ENCODE measurements around the gene SPEN. TPM values are rescaled to one million over a fixed set of nuclear protein-coding genes. Genes with fewer than 3 reads are reported as not detected.

The SPEN gene
- total and polyA plus RNA-seq, 2 experiments from 2014 or later: 14.9 to 43.6 TPM

DNA sequence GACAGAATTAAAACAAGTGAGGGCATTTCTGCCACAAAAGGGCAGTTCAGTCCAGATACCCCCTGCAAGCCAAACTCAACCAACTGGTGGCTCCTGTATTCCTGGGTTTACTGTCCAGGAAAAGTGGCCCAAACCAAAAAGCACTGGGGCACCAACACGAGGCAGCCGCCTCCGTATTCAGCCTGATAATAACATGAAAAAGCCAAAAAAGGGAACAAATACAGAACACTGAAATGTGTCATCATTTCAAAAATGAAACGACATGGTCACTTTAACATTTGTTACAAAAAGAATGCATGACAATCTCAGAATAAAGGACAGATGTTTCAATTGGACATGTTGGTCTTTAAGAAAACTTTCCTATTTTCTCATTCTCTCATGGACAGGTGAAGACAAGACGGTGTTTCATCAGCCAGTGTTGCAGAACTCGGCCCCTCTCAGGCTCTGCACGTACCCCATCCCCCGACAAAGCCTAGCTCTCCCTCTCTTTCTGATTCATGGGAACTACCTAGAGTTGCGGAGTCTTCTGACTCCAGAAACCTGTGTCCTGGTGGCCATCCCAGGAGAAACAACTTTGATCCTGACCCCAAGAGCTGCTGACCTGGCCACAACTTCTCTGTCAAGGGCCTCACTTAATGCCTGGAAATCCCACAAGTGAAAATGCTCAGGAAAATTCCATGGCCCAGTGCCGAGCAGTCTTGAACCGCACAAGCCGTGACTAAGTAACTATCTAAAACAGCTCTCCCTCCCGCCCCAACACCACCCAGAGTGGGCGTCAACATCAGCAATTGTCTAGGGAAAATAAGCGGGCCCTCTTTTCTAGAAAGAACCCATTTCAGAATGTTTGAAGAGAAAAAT is 101.3 kb downstream of the SPEN start:
- peak overlapping the region; percentile 45; the same call in 1 of the 2 replicates for H3K4me2 ChIP-seq
- no peaks in the 10 kb centered on the region for H3K9me2 ChIP-seq (ENCODE audit: insufficient read depth)
- H3K4me1 ChIP-seq (ENCODE audit: insufficient read depth): peaks cover 27% of the 10 kb centered on the region
- H4K20me1 ChIP-seq (replicated peaks; ENCODE audit: insufficient read depth): no peaks in the 10 kb centered on the region
- H3K36me3 Mint-ChIP-seq (ENCODE audit: low read depth): peaks cover 11% of the 10 kb centered on the region
- no peaks in the 10 kb centered on the region for H3F3A ChIP-seq (replicated peaks; ENCODE audit: low read depth)
- H3K79me2 ChIP-seq (replicated peaks; ENCODE audit: insufficient read depth): peaks cover 10% of the 10 kb centered on the region; the same call in 1 of the 2 replicates
- peak overlapping the region; percentile 81 for H3K27ac ChIP-seq (ENCODE audit: low read depth)
- peak overlapping the region; percentile 47; the same call in 1 of the 3 replicates for H3K4me3 Mint-ChIP-seq
- no peaks in the 10 kb centered on the region for H3K9me3 Mint-ChIP-seq
- H3K27me3 ChIP-seq (ENCODE audit: insufficient read depth): no peaks in the 10 kb centered on the region
- H3K4me1 Mint-ChIP-seq: peaks cover 56% of the 10 kb centered on the region
- TF ChIP-seq, protein P1, sequence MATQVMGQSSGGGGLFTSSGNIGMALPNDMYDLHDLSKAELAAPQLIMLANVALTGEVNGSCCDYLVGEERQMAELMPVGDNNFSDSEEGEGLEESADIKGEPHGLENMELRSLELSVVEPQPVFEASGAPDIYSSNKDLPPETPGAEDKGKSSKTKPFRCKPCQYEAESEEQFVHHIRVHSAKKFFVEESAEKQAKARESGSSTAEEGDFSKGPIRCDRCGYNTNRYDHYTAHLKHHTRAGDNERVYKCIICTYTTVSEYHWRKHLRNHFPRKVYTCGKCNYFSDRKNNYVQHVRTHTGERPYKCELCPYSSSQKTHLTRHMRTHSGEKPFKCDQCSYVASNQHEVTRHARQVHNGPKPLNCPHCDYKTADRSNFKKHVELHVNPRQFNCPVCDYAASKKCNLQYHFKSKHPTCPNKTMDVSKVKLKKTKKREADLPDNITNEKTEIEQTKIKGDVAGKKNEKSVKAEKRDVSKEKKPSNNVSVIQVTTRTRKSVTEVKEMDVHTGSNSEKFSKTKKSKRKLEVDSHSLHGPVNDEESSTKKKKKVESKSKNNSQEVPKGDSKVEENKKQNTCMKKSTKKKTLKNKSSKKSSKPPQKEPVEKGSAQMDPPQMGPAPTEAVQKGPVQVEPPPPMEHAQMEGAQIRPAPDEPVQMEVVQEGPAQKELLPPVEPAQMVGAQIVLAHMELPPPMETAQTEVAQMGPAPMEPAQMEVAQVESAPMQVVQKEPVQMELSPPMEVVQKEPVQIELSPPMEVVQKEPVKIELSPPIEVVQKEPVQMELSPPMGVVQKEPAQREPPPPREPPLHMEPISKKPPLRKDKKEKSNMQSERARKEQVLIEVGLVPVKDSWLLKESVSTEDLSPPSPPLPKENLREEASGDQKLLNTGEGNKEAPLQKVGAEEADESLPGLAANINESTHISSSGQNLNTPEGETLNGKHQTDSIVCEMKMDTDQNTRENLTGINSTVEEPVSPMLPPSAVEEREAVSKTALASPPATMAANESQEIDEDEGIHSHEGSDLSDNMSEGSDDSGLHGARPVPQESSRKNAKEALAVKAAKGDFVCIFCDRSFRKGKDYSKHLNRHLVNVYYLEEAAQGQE (IDR thresholded peaks at IDR 0.05; ENCODE audit: unreplicated experiment): no peak
- TF ChIP-seq POLR2AphosphoS5 (IDR thresholded peaks at IDR 0.05; ENCODE audit: low read depth) (no peak), EZH2 (IDR thresholded peaks at IDR 0.05; ENCODE audit: low read depth, unreplicated experiment) (no peak), JUNB (IDR thresholded peaks at IDR 0.05; ENCODE audit: unreplicated experiment) (no peak)
- TF ChIP-seq, protein P2, sequence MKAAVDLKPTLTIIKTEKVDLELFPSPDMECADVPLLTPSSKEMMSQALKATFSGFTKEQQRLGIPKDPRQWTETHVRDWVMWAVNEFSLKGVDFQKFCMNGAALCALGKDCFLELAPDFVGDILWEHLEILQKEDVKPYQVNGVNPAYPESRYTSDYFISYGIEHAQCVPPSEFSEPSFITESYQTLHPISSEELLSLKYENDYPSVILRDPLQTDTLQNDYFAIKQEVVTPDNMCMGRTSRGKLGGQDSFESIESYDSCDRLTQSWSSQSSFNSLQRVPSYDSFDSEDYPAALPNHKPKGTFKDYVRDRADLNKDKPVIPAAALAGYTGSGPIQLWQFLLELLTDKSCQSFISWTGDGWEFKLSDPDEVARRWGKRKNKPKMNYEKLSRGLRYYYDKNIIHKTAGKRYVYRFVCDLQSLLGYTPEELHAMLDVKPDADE (IDR thresholded peaks at IDR 0.05): no peak
- no peaks in the 10 kb centered on the region; the same call in 1 of the 2 replicates for H3K36me3 ChIP-seq (ENCODE audit: insufficient read depth)
- peaks cover 15% of the 10 kb centered on the region for H3K27me3 Mint-ChIP-seq (ENCODE audit: insufficient read depth, low read depth, poor library complexity)
- ATAC-seq: peak; percentile 19
- peak overlapping the region; percentile 96 for H3K27ac Mint-ChIP-seq
- no peak overlapping the region for H3K4me3 ChIP-seq
- DNase-seq (ENCODE audit: low spot score): peak; percentile 52
- H2AFZ ChIP-seq: no peak overlapping the region

DNA sequence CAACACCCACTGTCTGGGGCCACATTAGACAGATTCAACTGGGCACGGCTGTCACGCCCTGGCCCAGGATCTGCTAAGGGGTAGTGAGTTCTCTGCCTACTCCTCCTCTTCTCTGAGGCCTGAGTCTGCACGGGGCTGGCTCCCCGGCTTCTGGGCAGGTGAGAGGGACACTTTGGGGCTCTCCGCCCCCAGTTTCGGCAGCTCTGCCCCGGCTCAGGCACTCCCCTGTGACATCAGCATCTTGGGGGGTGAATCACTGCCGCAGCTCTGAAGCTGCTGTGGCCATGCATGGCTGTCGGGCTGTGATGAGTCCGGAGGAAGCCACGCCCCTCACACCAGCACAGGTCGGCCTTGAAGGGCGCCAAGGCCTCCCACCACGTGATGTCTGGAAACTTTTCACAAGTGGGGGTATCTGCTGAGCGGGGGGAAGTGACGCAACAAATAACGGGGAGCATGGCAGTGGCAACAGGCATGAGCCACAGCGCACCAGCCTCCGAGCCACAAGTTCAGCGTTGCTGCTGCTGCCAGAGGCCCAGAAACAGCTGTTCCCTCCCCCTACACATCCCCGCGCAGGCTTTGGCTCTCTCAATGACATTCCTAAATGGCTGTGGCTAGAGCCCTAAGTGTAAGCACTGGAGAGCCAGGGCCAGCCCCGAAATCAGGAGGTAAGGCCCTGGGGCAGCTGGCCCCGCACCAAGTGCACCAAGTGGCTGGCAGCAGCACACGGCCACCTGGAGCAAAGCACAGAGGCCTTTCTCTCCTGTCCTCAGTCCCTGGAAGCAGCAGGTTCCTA is 102.1 kb downstream of the SPEN start:
- H2AFZ ChIP-seq: no peak overlapping the region
- no peaks in the 10 kb centered on the region; the same call in 1 of the 2 replicates for H4K20me1 ChIP-seq (replicated peaks; ENCODE audit: insufficient read depth)
- Mint-ChIP-seq H3K9me3 (no peaks in the 10 kb centered on the region), H3K27ac (peak overlapping the region; percentile 96), H3K36me3 (ENCODE audit: low read depth) (peaks cover 11% of the 10 kb centered on the region), H3K4me3 (0 out of 3 replicates have a peak overlapping the region, but pooled peaks have one; percentile 47), H3K4me1 (peaks cover 61% of the 10 kb centered on the region), H3K27me3 (ENCODE audit: insufficient read depth, low read depth, poor library complexity) (peaks cover 15% of the 10 kb centered on the region)
- ATAC-seq (peak; percentile 61), DNase-seq (ENCODE audit: low spot score) (peak; percentile 69)
- H3K27me3 ChIP-seq (ENCODE audit: insufficient read depth): no peaks in the 10 kb centered on the region
- H3K36me3 ChIP-seq (ENCODE audit: insufficient read depth): no peaks in the 10 kb centered on the region; the same call in 1 of the 2 replicates
- H3K79me2 ChIP-seq (replicated peaks; ENCODE audit: insufficient read depth): peaks cover 14% of the 10 kb centered on the region
- H3K4me1 ChIP-seq (ENCODE audit: insufficient read depth): peaks cover 33% of the 10 kb centered on the region
- H3K9me2 ChIP-seq (ENCODE audit: insufficient read depth): no peaks in the 10 kb centered on the region
- no peak overlapping the region for H3K4me3 ChIP-seq
- peak overlapping the region; percentile 81 for H3K27ac ChIP-seq (ENCODE audit: low read depth)
- H3F3A ChIP-seq (replicated peaks; ENCODE audit: low read depth): no peaks in the 10 kb centered on the region
- peak overlapping the region; percentile 45; the same call in 1 of the 2 replicates for H3K4me2 ChIP-seq
- TF ChIP-seq, protein P2 (IDR thresholded peaks at IDR 0.05): no peak
- TF ChIP-seq NANOG (IDR thresholded peaks at IDR 0.05; ENCODE audit: borderline replicate concordance) (no peak), POLR2AphosphoS5 (IDR thresholded peaks at IDR 0.05; ENCODE audit: low read depth) (no peak)

Measured in GM23338 (cell line).